ENCODE measurements around the gene CDK5RAP3.

CDK5RAP3 gene

DNA sequence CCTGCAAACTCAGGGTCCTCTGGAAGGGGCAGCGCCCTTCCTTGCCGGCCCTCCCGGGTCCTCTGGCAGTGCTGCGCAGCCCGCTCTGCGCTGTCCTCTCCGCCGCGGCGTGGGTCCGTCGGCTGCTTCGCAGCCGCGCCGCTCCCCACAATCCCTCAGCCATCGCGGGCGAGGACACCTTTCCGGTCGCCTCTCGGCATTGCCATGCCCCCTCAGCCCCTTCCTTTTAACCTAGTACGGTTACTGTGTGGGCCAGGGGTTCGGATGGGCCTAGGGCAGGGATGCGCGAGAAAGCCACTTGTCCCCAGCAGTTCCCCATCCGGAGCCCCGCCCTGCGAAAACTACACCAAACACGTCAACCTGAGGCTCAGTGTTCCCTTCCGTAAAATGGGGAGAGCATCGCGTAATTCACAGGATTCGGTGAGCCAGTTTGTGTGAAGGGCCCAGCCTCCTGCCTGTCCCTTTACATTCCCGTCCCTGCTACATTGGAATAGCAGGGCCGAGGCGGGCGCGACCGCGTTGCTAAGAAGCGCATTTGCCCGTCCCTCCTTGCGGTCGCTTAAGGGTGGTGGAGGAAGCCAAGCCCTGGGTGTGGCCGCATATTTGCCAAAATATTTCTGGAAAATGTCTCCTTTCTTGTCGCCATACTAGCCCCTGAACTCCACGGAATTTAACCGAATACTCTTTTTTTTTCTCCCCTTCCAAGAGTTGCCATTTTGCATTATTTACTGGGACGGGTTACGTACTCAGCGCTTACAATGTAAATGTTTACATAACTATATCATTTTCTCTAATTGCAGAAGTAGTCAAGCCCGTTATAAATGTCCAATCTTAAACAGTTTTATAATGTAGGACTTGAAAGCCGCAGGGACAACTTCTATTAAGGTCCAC, 53.5 kb downstream of the CDK5RAP3 start:
- DNase-seq (ENCODE audit: low spot score), result no peak
- in situ Hi-C loops (cut with MboI; ENCODE audit: low pct_unique_long_range_greater_than_20kb, low sequenced_read_pairs, unreplicated experiment), result loop anchor here (5.0 kb wide), 1 partner anchor 43 kb away; no protein-coding TSS in a partner anchor
- no peak for TF ChIP-seq CTCF (IDR thresholded peaks at IDR 0.05; ENCODE audit: extremely low read depth, insufficient read depth, missing control alignments)

GRCh38 chr17:48025040-48025903, 54.4 kb downstream of the CDK5RAP3 start:
- TF ChIP-seq CTCF (IDR thresholded peaks at IDR 0.05; ENCODE audit: extremely low read depth, insufficient read depth, missing control alignments), result peak; percentile 86
- in situ Hi-C loops (cut with MboI; ENCODE audit: low pct_unique_long_range_greater_than_20kb, low sequenced_read_pairs, unreplicated experiment), result loop anchor here (5.0 kb wide), 1 partner anchor 42 kb away; no protein-coding TSS in a partner anchor
- peak; percentile 96 for DNase-seq (ENCODE audit: low spot score)

DNA sequence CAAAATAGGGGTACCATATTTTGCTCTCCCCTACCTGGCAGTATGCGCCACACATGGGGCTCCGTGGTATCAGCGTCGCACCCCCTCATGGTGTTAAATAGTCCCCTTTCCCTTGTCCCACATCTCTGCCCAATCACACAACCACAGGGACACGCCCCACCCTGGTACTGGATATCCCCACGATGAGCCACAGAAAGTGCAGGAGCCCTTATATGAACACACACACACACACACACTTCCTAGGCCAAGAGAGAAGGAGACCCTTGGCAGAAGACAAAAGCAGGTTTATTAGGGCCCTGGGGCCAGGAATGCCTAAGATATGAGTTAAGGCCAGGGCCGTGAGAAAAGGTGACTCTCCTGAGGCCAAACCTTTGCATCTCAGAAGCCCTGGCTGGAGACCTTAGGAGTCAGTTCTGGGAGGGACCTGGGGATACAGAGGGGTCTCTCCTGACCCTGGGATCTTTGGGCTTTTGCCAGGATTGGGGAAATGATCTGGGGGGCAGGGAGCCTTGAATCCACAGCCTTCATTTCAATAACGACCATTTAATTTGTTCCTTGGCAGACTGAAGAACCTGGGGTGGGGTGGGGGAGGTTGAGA, 55.1 kb downstream of the CDK5RAP3 start:
- in situ Hi-C loops (cut with MboI; ENCODE audit: low pct_unique_long_range_greater_than_20kb, low sequenced_read_pairs, unreplicated experiment), result loop anchor here (5.0 kb wide), 1 partner anchor 41 kb away; no protein-coding TSS in a partner anchor
- DNase-seq (ENCODE audit: low spot score), result no peak
- TF ChIP-seq CTCF (IDR thresholded peaks at IDR 0.05; ENCODE audit: extremely low read depth, insufficient read depth, missing control alignments), result no peak

DNA sequence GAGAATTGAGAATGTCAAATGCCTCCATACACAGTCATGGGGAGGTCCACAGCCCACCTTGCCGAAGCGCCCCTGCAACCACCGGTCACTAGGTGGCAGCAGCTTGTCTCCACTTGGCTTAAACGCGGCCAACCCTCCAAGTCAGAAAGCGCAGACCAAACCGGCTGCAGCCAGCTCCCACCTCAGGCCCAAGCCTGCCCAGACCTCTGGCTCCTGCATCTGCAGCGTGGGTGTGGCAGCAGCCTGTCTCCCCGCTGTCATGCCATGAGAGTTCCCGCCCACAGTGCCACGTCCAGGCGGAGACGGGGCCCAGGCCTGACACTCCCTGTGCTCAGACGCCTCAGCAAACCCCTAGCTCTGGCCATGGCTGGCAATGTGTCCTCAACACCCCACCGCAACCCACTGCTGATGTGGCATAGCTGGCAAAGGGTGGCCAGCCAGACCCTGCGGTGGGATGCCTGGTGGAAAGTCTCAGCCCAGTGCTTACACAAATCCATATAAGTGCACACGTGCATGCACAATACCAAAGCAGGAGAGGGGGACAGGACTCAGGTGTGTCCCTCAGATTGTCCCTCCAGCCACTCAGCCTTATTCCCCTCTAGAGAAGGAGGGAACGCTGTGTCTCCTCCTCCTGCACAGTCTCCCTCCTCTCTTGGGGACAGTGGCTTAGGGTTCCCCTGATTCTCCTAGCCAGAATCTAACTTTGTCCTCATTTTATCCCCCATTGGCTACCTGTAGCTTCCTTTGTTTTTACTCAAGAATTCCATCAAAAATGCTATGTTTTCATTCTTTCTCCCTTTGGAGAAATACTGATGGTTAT, 55.8 kb downstream of the CDK5RAP3 start:
- DNase-seq (ENCODE audit: low spot score), result peak; percentile 86
- in situ Hi-C loops (cut with MboI; ENCODE audit: low pct_unique_long_range_greater_than_20kb, low sequenced_read_pairs, unreplicated experiment), result loop anchor here (5.0 kb wide), 1 partner anchor 41 kb away; no protein-coding TSS in a partner anchor
- peak; percentile 90 for TF ChIP-seq CTCF (IDR thresholded peaks at IDR 0.05; ENCODE audit: extremely low read depth, insufficient read depth, missing control alignments)

DNA sequence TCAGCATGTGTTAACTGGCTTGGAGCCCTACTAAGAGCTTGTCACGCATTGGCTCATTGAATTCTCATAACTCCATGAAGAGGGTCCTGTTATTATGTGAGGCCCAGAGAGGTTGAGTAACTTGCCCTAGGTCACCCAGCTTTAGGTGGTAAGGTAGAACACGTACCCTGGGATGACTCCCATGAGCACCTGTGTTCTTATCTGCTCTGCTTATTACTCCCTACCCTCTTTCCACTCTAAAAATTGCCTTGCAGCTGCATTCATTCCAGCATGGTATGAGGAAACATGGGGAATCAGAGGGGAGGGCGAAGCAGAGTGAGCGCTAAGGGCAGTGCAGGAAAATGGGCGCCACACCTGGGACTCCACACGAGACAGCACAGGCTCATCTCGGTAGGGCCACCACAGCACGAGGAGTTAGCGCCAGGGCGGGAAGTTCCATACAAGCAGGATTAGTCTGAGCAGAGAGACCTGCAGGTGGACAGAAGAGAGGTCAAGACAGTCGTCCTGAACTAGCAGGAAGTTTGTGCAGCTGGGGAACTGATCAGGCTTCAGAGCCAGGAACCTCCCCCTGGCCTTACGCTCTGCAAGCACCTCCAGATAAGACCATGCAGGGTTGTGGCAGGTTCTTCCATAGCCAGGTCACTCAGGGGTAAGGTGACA, 56.5 kb downstream of the CDK5RAP3 start:
- no peak for DNase-seq (ENCODE audit: low spot score)
- TF ChIP-seq CTCF (IDR thresholded peaks at IDR 0.05; ENCODE audit: extremely low read depth, insufficient read depth, missing control alignments), result no peak
- in situ Hi-C loops (cut with MboI; ENCODE audit: low pct_unique_long_range_greater_than_20kb, low sequenced_read_pairs, unreplicated experiment), result loop anchor here (5.0 kb wide), 1 partner anchor 40 kb away; no protein-coding TSS in a partner anchor
